ENCODE data around the gene MAN2C1. TPM values are rescaled to one million over a fixed set of nuclear protein-coding genes. Genes with fewer than 3 reads are reported as not detected.

MAN2C1 gene
- total RNA-seq, 1 donor from 2014 or later = 237 TPM

- H3K4me1 Mint-ChIP-seq (ENCODE audit: unreplicated experiment) = peaks cover 2% of the 10 kb centered on the region
- no peak overlapping the region for H3K4me3 Mint-ChIP-seq (ENCODE audit: unreplicated experiment)
- peaks cover 22% of the 10 kb centered on the region for H3K36me3 Mint-ChIP-seq (ENCODE audit: low read depth, unreplicated experiment)
- TF ChIP-seq CTCF (IDR thresholded peaks at IDR 0.05; ENCODE audit: unreplicated experiment) = no peak
- H3K27me3 Mint-ChIP-seq (ENCODE audit: unreplicated experiment) = peaks cover 8% of the 10 kb centered on the region
- no peak overlapping the region for H3K27ac Mint-ChIP-seq (ENCODE audit: unreplicated experiment)
- DNase-seq (ENCODE audit: low spot score) = no peak
- H3K9me3 Mint-ChIP-seq (ENCODE audit: unreplicated experiment) = no peaks in the 10 kb centered on the region
Measured at GRCh38 chr15:75358771-75359536, 9.5 kb downstream of the MAN2C1 start.

GRCh38 chr15:75357976-75358673 lies 10.3 kb downstream of the MAN2C1 start:
- Mint-ChIP-seq H3K36me3 (ENCODE audit: low read depth, unreplicated experiment) (peaks cover 20% of the 10 kb centered on the region), H3K9me3 (ENCODE audit: unreplicated experiment) (no peaks in the 10 kb centered on the region), H3K4me1 (ENCODE audit: unreplicated experiment) (no peaks in the 10 kb centered on the region), H3K27me3 (ENCODE audit: unreplicated experiment) (peaks cover 8% of the 10 kb centered on the region), H3K27ac (ENCODE audit: unreplicated experiment) (no peak overlapping the region), H3K4me3 (ENCODE audit: unreplicated experiment) (no peak overlapping the region)
- TF ChIP-seq CTCF (IDR thresholded peaks at IDR 0.05; ENCODE audit: unreplicated experiment) = no peak
- DNase-seq (ENCODE audit: low spot score) = no peak

- no peak for TF ChIP-seq CTCF (IDR thresholded peaks at IDR 0.05; ENCODE audit: unreplicated experiment)
- peaks cover 20% of the 10 kb centered on the region for H3K36me3 Mint-ChIP-seq (ENCODE audit: low read depth, unreplicated experiment)
- H3K9me3 Mint-ChIP-seq (ENCODE audit: unreplicated experiment) = no peaks in the 10 kb centered on the region
- DNase-seq (ENCODE audit: low spot score) = no peak
- H3K27me3 Mint-ChIP-seq (ENCODE audit: unreplicated experiment) = peaks cover 8% of the 10 kb centered on the region
- H3K4me3 Mint-ChIP-seq (ENCODE audit: unreplicated experiment) = no peak overlapping the region
- no peaks in the 10 kb centered on the region for H3K4me1 Mint-ChIP-seq (ENCODE audit: unreplicated experiment)
- no peak overlapping the region for H3K27ac Mint-ChIP-seq (ENCODE audit: unreplicated experiment)
Measured at GRCh38 chr15:75356517-75356916, 11.9 kb downstream of the MAN2C1 start.

GRCh38 chr15:75356006-75356405 lies 12.4 kb downstream of the MAN2C1 start:
- no peak overlapping the region for H3K4me3 Mint-ChIP-seq (ENCODE audit: unreplicated experiment)
- no peak overlapping the region for H3K27ac Mint-ChIP-seq (ENCODE audit: unreplicated experiment)
- peaks cover 15% of the 10 kb centered on the region for H3K36me3 Mint-ChIP-seq (ENCODE audit: low read depth, unreplicated experiment)
- H3K27me3 Mint-ChIP-seq (ENCODE audit: unreplicated experiment) = peaks cover 8% of the 10 kb centered on the region
- no peak for DNase-seq (ENCODE audit: low spot score)
- TF ChIP-seq CTCF (IDR thresholded peaks at IDR 0.05; ENCODE audit: unreplicated experiment) = no peak
- H3K9me3 Mint-ChIP-seq (ENCODE audit: unreplicated experiment) = no peaks in the 10 kb centered on the region
- no peaks in the 10 kb centered on the region for H3K4me1 Mint-ChIP-seq (ENCODE audit: unreplicated experiment)

GRCh38 chr15:75355369-75355768 lies 13.0 kb downstream of the MAN2C1 start:
- DNase-seq (ENCODE audit: low spot score) = no peak
- no peak for TF ChIP-seq CTCF (IDR thresholded peaks at IDR 0.05; ENCODE audit: unreplicated experiment)
- H3K36me3 Mint-ChIP-seq (ENCODE audit: low read depth, unreplicated experiment) = peaks cover 15% of the 10 kb centered on the region
- H3K4me3 Mint-ChIP-seq (ENCODE audit: unreplicated experiment) = no peak overlapping the region
- H3K27ac Mint-ChIP-seq (ENCODE audit: unreplicated experiment) = no peak overlapping the region
- peaks cover 8% of the 10 kb centered on the region for H3K27me3 Mint-ChIP-seq (ENCODE audit: unreplicated experiment)
- H3K4me1 Mint-ChIP-seq (ENCODE audit: unreplicated experiment) = no peaks in the 10 kb centered on the region
- no peaks in the 10 kb centered on the region for H3K9me3 Mint-ChIP-seq (ENCODE audit: unreplicated experiment)
